T-helper 2 cell treated with Interferon-gamma antibody and Interleukin-4, amounts not matched to agents 5 μg/mL and 100 μg/mL, for 36 hours (primary cell): ENCODE data around the gene ADGRL4.
"Not testable (repeated sequence)": the region's sequence is repeated elsewhere in the genome, so short reads cannot be mapped to it uniquely, and the experiment has no call there.

Source experiments
- DNase-seq: peaks from one replicate; pipeline ENCODE4 v3.0.0; 2021; ENCODE audit warnings: low spot score
- H3K27ac Mint-ChIP-seq: one replicate; pipeline ENCODE4 v1.8.0; 2021; ENCODE audit warnings: mild to moderate bottlenecking, mixed read lengths
- H3K27me3 Mint-ChIP-seq: one replicate; pipeline ENCODE4 v1.8.0; 2021; ENCODE audit warnings: low read depth, mixed read lengths
- H3K36me3 Mint-ChIP-seq: one replicate; pipeline ENCODE4 v1.8.0; 2021; ENCODE audit warnings: low read depth, mixed read lengths
- H3K4me1 Mint-ChIP-seq: one replicate; pipeline ENCODE4 v1.8.0; 2021; ENCODE audit warnings: low read depth, mixed read lengths
- H3K4me3 Mint-ChIP-seq: one replicate; pipeline ENCODE4 v1.8.0; 2022; ENCODE audit warnings: mild to moderate bottlenecking, moderate library complexity, mixed read lengths
- H3K9me3 Mint-ChIP-seq: one replicate; pipeline ENCODE4 v1.8.0; 2021; ENCODE audit warnings: mixed read lengths

ADGRL4 gene

DNA sequence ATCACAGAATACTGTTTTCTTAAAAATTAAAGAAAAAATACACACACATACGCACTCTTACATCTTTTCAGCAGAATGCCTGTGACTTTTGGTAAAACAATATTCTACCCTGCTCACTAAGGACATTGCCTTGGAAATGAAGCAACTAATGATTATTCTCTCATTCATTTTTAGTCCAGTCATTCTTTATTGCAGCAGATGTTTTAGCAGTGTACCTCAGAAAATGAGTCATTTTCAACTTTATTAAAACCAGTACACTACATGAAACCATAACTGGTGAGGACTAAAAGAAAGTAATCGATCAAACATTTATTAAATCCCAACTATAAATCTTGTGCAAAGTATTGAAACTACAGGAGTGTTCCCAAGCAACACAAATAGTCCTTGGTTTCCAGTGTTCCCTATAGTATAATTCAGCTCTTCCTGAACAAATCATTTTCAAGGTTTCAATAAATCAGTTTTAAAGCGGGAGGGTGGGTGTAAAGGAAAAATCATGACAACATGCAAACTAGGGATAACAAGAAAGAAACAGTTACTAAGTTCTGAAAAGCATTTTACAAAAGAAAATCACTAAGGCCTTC, 114.2 kb downstream of the ADGRL4 start:
- Mint-ChIP-seq H3K9me3 (no peaks in the 10 kb centered on the region), H3K4me3 (no peak overlapping the region), H3K27me3 (no peaks in the 10 kb centered on the region), H3K27ac (no peak overlapping the region), H3K36me3 (no peaks in the 10 kb centered on the region), H3K4me1 (no peaks in the 10 kb centered on the region)
- DNase-seq: no peak

DNA sequence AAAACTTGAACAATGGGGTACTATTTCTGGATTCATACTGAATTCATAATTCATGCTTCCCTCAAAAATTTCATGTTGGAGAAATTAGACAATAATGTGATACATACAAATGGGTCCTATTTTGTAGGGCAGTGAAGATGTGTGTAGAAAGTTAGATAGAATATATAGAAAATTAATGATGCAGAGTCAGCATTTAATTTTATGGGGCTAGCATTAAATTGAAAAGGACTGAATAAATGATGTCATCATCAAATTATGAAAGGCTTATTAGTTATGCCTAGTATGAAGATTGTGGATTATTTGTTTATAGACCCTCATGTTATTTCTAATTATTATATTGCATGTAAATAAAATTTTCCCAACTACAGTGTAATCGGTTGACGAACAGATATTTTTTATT, 119.1 kb downstream of the ADGRL4 start:
- no peaks in the 10 kb centered on the region for H3K27me3 Mint-ChIP-seq
- no peak for DNase-seq
- no peak overlapping the region for H3K4me3 Mint-ChIP-seq
- no peaks in the 10 kb centered on the region for H3K9me3 Mint-ChIP-seq
- no peaks in the 10 kb centered on the region for H3K4me1 Mint-ChIP-seq
- no peaks in the 10 kb centered on the region for H3K36me3 Mint-ChIP-seq
- no peak overlapping the region for H3K27ac Mint-ChIP-seq

DNA sequence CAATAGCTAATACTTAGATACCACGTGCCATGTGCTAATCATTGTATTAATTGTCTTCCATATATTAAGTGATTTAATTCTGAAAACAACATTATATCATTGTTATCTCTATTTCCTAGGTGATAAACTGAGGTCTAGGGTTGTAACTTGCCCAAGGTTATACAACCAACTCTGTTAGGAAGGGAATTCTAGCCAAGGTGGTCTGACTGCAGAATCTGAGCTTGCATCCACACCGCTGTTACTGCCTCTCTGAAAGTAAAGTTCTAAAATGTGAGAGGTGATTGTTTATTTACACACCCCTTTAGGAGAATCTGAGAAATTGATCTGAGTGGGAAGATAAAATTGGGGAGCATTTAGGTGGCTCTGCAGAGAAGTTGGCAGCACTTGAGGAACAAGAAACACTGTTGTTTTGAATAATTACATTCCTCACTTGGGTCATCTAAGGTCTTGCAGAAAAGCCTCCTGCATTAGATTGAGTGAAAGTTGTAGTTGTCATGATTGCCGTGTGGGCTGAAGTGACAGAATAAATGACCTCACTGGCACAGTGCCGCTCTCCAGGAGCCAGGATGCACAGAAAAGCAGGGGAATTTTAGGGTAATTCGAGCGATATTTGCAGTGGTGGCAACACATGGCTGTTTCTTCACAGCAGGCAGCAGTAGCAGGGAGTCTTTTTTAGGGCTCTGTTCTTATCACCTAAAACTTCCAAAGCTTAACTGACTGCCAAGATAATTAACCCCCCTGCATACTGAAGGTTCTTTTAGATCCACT, 121.7 kb downstream of the ADGRL4 start:
- H3K4me3 Mint-ChIP-seq: no peak overlapping the region
- DNase-seq: no peak
- no peaks in the 10 kb centered on the region for H3K27me3 Mint-ChIP-seq
- no peaks in the 10 kb centered on the region for H3K4me1 Mint-ChIP-seq
- no peaks in the 10 kb centered on the region for H3K9me3 Mint-ChIP-seq
- no peaks in the 10 kb centered on the region for H3K36me3 Mint-ChIP-seq
- no peak overlapping the region for H3K27ac Mint-ChIP-seq

DNA sequence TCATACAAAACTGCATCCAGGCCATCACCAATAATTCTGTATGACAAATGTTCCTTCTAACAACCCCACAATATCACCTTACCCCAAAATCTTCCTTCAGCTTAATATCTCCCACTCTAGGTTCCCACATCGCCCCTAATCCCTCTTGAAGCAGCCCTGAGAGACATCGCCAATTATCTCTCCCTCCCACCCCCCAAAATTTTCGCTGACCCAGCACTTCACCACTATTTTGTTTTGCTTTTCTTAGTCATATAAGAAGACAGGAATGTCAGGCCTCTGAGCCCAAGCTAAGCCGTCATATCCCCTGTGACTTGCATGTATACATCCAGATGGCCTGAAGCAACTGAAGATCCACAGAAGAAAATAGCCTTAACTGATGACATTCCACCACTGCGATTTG, 126.3 kb downstream of the ADGRL4 start:
- Mint-ChIP-seq H3K4me1 (no peaks in the 10 kb centered on the region), H3K4me3 (no peak overlapping the region), H3K27me3 (no peaks in the 10 kb centered on the region), H3K27ac (no peak overlapping the region), H3K9me3 (no peaks in the 10 kb centered on the region), H3K36me3 (no peaks in the 10 kb centered on the region)
- no peak for DNase-seq

DNA sequence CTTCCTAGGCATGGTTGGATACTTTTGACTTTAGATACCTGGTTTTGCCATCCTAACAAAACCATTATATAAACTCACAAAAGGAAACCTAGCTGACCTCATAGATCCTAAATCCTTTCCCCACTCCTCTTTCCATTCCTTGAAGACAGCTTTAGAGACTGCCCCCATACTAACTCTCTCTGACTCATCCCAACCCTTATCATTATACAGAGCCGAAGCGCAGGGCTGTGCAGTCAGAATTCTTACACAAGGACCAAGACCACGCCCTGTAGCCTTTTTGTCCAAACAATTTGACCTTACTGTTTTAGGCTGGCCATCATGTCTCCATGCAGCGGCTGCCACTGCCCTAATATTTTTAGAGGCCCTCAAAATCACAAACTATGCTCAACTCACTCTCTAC, 130.5 kb downstream of the ADGRL4 start:
- H3K4me3 Mint-ChIP-seq, H3K27ac Mint-ChIP-seq, DNase-seq, H3K36me3 Mint-ChIP-seq, H3K27me3 Mint-ChIP-seq, H3K9me3 Mint-ChIP-seq, H3K4me1 Mint-ChIP-seq: not testable (repeated sequence)

DNA sequence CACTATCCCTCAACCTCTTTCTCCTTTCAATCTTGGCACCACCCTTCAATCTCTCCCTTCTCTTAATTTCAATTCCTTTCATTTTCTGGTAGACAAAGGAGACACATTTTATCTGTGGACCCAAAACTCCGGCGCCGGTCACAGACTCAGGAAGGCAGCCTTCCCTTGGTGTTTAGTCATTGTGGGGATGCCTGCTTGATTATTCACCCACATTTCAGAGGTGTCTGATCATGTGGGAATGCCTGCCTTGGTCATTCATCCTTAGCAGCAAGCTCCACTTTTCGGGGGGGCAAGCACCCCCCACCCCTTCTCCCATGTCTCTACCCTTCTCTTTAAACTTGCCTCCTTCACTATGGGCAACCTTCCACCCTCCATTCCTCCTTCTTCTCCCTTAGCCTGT, 133.7 kb downstream of the ADGRL4 start:
- not testable (repeated sequence) for H3K4me3 Mint-ChIP-seq, H3K27ac Mint-ChIP-seq, H3K36me3 Mint-ChIP-seq, H3K9me3 Mint-ChIP-seq, H3K27me3 Mint-ChIP-seq, DNase-seq, H3K4me1 Mint-ChIP-seq

DNA sequence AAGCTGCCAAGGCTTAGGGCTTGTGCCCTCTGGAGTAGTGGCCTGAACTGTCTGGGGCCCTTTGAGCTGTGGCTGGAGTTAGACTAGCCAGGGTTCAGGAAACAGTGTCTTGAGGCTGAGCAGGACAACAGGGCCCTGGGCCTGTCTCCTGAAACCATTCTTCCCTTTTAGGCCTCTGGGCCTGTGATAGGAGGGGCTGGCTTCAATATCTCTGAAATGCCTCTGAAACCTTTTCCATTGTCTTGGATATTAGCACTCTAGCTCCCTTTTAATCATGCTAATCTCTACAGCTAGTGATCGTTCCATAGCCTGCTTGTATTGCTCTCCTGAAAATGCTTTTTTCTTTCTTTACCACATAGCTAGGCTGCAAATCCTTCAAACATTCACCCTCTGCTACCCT, 135.3 kb downstream of the ADGRL4 start:
- DNase-seq: no peak
- no peaks in the 10 kb centered on the region for H3K36me3 Mint-ChIP-seq
- H3K4me3 Mint-ChIP-seq: no peak overlapping the region
- no peaks in the 10 kb centered on the region for H3K4me1 Mint-ChIP-seq
- H3K9me3 Mint-ChIP-seq: no peaks in the 10 kb centered on the region
- no peaks in the 10 kb centered on the region for H3K27me3 Mint-ChIP-seq
- H3K27ac Mint-ChIP-seq: no peak overlapping the region

DNA sequence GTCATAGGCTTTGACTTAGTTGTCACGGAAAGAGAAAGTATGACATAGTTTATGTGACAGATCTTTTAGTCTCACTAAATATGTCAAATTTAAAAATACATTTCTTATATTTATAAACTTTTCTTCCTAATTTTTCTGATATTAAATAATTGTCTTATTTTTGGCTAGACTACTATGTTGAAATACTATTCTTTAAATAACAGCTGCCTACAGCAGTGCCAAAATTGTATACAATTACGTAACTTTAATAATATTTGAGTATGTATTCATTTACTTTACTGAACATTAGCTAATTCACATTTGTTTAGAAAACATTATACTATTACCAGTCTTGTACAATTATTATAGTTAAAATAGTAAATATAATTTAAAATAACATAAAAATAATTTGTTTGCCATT, 137.4 kb downstream of the ADGRL4 start:
- Mint-ChIP-seq H3K27ac (no peak overlapping the region), H3K4me3 (no peak overlapping the region), H3K27me3 (no peaks in the 10 kb centered on the region), H3K4me1 (no peaks in the 10 kb centered on the region), H3K9me3 (no peaks in the 10 kb centered on the region), H3K36me3 (no peaks in the 10 kb centered on the region)
- no peak for DNase-seq

DNA sequence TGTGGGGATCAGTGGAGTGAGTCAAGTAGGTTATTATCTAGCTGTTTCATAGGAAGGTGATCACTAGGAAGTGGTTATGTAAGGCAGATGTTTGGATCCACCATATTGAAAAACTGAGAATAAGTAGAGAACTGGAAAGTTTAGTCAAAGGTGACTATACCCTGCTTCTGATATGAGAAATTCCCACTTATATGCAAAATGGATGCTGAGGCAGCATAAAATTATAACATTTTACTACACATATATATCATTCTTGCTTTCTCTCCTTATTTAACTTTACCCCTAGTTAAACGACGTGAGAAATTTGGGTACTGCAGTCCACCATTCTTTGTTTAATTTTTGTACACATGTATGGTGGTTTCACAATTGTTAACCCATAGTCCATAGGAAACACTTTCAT, 142.4 kb downstream of the ADGRL4 start:
- H3K27me3 Mint-ChIP-seq: no peaks in the 10 kb centered on the region

DNA sequence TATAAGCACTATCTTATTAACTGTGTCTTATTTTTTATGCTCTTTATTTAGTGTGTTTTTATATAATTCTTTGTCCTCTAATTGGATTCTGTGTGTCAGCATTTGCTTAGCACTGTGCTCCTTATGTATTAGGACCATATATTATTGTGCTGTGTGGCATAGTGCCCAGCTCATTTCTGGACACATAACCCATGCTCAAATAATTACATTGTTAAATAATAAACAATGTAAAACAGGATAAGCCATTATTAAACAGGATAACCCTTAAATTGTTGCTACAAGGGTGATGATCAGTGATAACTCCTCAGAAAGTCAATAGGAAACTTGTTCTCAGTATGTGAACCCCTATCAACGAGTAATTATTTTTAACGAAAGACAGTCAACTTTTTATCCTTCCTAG, 150.4 kb downstream of the ADGRL4 start:
- H3K36me3 Mint-ChIP-seq: no peaks in the 10 kb centered on the region
- H3K27ac Mint-ChIP-seq: no peak overlapping the region
- H3K9me3 Mint-ChIP-seq: peaks cover 5% of the 10 kb centered on the region
- H3K27me3 Mint-ChIP-seq: no peaks in the 10 kb centered on the region
- DNase-seq: no peak
- H3K4me3 Mint-ChIP-seq: no peak overlapping the region
- peaks cover 3% of the 10 kb centered on the region for H3K4me1 Mint-ChIP-seq

More for the DNA sequence above, 142.4 kb downstream of the ADGRL4 start:
- no peaks in the 10 kb centered on the region for H3K4me1 Mint-ChIP-seq
- no peak overlapping the region for H3K27ac Mint-ChIP-seq
- H3K36me3 Mint-ChIP-seq: no peaks in the 10 kb centered on the region
- H3K4me3 Mint-ChIP-seq: no peak overlapping the region
- DNase-seq: no peak
- H3K9me3 Mint-ChIP-seq: no peaks in the 10 kb centered on the region

DNA sequence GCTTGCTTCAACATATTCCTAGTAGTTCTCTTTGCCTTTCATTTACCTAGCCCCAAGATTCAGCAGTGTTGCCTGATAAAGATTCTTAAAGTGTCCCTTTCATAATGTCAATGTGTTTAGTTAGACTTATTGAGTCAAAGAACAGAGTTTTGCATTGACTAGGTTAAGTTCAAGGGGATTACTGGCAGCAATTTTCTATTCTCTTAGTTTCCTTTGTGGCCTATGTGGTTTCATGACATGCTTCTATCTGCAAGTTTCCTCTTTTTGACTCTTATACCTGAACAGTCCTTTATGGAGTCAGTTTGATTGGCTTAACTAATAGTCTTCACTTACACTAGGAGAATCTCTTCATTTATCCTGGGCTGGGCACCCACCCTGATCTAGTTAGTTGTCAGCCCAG, 151.3 kb downstream of the ADGRL4 start:
- Mint-ChIP-seq H3K4me3 (no peak overlapping the region), H3K27me3 (no peaks in the 10 kb centered on the region), H3K4me1 (peaks cover 3% of the 10 kb centered on the region), H3K9me3 (peaks cover 5% of the 10 kb centered on the region), H3K36me3 (no peaks in the 10 kb centered on the region), H3K27ac (no peak overlapping the region)
- no peak for DNase-seq

DNA sequence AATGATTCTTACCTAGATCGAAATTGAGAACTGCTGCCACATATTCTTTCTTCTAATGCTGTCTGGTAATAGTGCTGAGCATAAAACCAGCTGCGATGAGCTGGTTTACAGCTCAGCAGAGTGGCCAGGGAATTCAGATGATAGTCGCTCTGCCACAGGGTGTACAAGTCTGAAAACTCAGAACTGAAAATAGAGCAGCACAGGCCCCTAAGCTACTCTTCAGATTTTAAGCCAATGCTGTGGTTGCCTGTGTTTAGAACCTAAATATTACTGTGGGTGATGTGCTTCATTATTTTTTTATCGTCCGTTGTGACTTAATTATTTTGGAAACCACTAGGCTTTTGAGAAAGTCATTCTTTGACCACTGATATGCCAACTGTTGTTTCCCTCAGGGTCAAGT, 152.0 kb downstream of the ADGRL4 start:
- Mint-ChIP-seq H3K36me3 (no peaks in the 10 kb centered on the region), H3K27ac (no peak overlapping the region), H3K9me3 (peaks cover 5% of the 10 kb centered on the region), H3K4me1 (peaks cover 3% of the 10 kb centered on the region), H3K4me3 (no peak overlapping the region), H3K27me3 (no peaks in the 10 kb centered on the region)
- no peak for DNase-seq

DNA sequence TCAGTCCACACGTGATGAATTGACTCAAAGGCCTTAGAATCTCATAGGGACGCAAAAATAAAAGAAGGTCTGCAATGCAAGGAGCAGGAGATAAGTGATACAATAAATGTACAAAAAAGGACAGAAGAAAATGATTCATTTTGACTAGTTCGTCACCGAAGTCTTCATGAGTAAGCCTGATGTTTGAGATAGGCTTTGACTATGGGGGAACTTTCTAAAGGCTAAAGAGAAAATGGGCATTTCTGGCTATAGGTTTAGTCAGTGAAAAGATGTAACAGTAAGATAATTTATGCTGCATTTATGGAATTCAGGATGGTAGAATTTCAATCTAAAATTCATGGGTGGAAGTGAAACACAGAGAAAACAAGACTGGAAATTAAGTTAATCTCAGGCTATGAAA, 163.0 kb downstream of the ADGRL4 start:
- no peak for DNase-seq

DNA sequence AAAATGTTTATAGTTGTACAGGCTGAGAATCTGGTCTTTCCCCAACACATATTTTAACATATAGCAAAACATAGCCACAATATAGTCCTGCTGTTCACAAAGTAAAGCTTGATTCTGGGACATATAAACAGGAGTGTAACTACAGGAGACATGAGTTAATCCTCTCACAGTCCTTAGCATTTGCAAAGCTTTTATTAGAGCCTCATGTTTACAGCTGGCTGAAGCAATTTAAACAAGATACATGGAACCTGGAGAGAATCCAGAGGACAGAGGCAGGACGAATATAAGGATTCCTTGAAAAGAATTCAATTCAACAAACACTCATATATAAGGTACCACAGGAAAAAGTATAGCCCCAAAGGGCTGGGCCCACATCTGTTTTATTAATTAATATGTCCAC, 163.4 kb downstream of the ADGRL4 start:
- Mint-ChIP-seq H3K27me3 (no peaks in the 10 kb centered on the region), H3K27ac (no peak overlapping the region), H3K4me3 (no peak overlapping the region), H3K9me3 (no peaks in the 10 kb centered on the region), H3K4me1 (no peaks in the 10 kb centered on the region), H3K36me3 (no peaks in the 10 kb centered on the region)
- no peak for DNase-seq

More for the DNA sequence above, 163.0 kb downstream of the ADGRL4 start:
- Mint-ChIP-seq H3K36me3 (no peaks in the 10 kb centered on the region), H3K4me3 (no peak overlapping the region), H3K27me3 (no peaks in the 10 kb centered on the region), H3K27ac (no peak overlapping the region), H3K4me1 (no peaks in the 10 kb centered on the region), H3K9me3 (no peaks in the 10 kb centered on the region)
